Body of pancreas (tissue), 4 donors: ENCODE measurements around the gene RPTOR.

Experiments used
- CTCF ChIP-seq, 7 experiments: fragments of 450-650 bp in 4 of 7; fragments of 200-600 bp in 3 of 7; sonication (generic) in 3 of 7; IDR thresholded peaks; one replicate each; pipeline ENCODE4 v1.5.1; 2016 to 2019; ENCODE audit warnings: antibody characterized with exemption in 7 of 7
- POLR2A ChIP-seq, 3 donors: fragments of 450-650 bp; IDR thresholded peaks; one replicate each; pipeline ENCODE4 v1.6.1; 2016; ENCODE audit warnings: antibody characterized with exemption in 3 of 3, mild to moderate bottlenecking in 2 of 3

- TF ChIP-seq CTCF (IDR thresholded peaks at IDR 0.05) (no peak), POLR2A (IDR thresholded peaks at IDR 0.05) (no peak)
These were observed 87.5 kb downstream of the RPTOR start for GRCh38 chr17:80632046-80632581.
